Epithelial cell of prostate (primary cell): Measurements from ENCODE around the gene MTMR10.

ENCODE experiments used
- DNase-seq: peaks from one replicate; pipeline ENCODE4 v3.0.0-alpha.2; 2011; ENCODE audit warnings: low read depth, low spot score
- H3K27ac ChIP-seq: fragments of 450-650 bp; 2 replicates; pipeline ENCODE4 v1.5.1; 2017; ENCODE audit warnings: mild to moderate bottlenecking

MTMR10 gene

GRCh38 chr15:30924353-30924752 lies 67.1 kb downstream of the MTMR10 start:
- H3K27ac ChIP-seq = no peak overlapping the region
- DNase-seq = no peak

- no peak overlapping the region for H3K27ac ChIP-seq
These were observed 68.0 kb downstream of the MTMR10 start for GRCh38 chr15:30923429-30923828.

DNA sequence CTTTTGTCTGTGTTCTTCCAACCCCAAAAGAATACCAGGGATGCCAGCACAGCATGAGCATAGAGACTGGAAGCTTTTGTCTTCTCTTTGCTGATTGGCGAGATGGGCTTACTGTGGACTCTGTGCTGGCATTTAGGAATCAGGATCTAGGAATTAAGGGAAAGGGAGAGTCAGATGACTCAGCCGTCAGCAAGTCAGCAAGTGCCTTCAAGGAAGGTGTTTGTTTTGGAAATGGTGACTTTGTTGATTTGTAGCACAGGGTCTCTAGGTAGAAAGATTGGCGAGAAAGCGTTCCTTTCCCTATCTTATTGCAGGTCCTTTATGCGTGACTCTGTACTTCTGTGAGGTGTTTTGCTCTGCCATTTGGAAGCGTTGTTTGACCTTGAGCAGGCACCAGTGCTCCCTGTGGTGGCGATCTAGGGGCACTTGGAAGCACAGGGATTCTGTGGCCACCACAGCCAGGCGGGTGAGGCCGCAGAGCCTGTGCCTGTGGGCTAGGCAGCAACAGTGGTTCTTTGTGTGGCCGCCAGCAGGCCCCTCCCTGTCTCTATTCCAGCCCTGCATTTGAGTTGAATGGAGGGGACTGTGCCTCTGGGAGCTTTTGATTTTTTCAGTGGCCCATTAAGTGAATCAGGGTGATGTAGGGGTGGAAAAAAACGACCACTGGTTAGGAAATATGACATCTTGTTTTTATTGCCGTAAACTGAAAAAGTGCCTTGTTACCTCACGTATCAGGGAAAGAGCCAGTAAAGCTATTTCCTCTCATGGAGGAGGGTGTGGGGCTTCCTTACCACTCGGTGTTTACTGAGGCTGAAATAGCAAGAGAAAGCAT lies 68.7 kb downstream of the MTMR10 start:
- H3K27ac ChIP-seq = peak overlapping the region; percentile 24
- no peak for DNase-seq

More at GRCh38 chr15:30923429-30923828, 68.0 kb downstream of the MTMR10 start:
- no peak for DNase-seq

GRCh38 chr15:30921781-30922479 lies 69.5 kb downstream of the MTMR10 start:
- H3K27ac ChIP-seq = peak overlapping the region; percentile 24
- no peak for DNase-seq

DNA sequence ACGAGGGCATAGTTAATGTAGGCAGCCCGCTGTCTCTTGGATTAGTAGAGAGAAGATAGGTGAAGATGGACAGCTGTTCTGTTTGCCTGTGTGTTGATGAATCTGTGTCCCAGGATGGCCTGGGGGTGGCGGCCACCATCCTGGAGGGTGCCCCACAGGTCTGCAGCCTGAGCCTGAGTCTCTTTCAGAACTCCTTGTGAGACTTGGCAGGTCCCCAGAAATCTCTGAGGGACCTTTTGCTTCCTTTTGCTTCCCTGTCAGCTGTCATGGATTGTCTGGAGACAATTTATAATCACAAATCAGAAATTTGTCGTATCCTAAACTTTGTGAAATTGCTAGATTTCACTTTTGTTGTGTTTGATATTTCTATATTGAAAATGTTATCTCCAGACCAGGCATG lies 70.3 kb downstream of the MTMR10 start:
- DNase-seq = no peak
- no peak overlapping the region for H3K27ac ChIP-seq

GRCh38 chr15:30919877-30920550 lies 71.4 kb downstream of the MTMR10 start:
- no peak overlapping the region for H3K27ac ChIP-seq
- no peak for DNase-seq

GRCh38 chr15:30918366-30918765 lies 73.1 kb downstream of the MTMR10 start:
- DNase-seq = no peak
- no peak overlapping the region for H3K27ac ChIP-seq

DNA sequence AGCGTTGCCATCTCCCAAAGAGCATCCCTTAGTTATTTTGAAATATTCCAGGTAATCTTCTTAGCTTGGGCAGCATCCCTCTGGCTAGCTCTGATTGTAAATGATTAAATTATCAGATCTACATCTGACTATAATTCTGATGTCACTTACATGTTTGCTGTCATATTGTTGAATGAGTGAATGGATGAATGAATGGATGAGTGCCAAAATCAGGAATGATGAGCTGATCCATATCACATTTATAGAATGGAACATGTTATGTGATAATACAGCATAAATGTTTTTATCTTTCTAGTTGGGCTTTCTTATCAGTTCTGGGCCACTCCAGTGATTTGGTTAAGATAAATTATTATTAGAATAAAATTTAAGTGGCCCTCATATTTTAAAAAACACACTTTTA lies 73.8 kb downstream of the MTMR10 start:
- H3K27ac ChIP-seq = no peak overlapping the region
- DNase-seq = no peak

- no peak for DNase-seq
- no peak overlapping the region for H3K27ac ChIP-seq
These were observed 74.4 kb downstream of the MTMR10 start for GRCh38 chr15:30917013-30917412.

DNA sequence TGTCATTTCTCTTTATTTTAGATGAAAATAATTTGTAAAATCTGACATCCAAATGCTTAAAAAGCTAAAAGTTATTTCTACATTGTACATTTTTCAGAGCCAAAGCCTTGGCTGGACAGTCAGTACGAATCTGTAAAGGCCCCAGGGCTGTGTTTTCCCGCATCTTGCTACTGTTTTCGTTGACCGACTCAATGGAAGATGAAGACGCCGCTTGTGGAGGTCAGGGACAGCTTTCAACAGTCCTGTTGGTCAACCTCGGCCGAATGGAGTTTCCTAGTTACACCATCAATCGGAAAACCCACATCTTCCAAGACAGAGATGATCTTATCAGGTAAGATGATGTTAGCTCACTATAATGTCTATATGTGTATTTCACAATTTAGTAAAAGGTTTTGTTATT lies 77.7 kb downstream of the MTMR10 start:
- DNase-seq = no peak
- no peak overlapping the region for H3K27ac ChIP-seq

DNA sequence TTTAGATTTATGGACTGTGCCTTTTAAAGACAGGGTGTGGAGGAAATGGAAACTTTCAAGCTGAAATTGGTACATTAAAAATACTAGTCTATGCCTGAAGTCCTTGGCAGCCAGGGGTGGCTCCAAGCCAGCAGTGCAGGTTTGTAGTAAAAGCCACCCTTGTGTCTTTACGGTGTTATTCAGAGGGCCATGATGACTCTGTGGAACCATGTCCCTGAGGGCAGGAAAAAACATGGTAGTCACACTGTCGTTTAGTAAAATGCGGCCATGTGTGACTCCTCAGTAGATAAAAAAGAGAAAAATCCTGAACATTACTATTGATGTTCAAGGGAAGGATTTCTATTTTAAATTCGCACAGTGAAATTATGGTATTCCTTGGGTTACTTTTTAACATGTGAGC lies 85.1 kb downstream of the MTMR10 start:
- H3K27ac ChIP-seq = no peak overlapping the region
- no peak for DNase-seq

DNA sequence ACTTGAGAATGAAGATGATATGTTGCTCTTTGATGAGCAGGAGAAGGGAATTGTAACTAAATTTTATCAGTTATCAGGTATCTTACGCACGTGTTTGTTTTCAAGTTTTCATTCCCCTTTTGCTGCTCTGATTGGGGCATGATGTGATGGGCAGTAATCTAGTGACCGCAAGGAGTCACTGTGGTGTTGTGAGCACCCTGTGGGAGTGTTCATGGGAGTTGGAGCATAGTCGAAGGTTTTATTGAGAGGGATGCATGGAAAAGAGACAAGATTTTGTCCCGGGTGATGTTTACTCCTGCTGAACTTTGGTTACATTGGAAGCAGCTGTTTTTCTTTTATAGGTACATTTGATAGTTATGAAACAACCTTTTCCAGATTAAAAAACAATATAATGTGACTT lies 85.6 kb downstream of the MTMR10 start:
- H3K27ac ChIP-seq = no peak overlapping the region
- no peak for DNase-seq

DNA sequence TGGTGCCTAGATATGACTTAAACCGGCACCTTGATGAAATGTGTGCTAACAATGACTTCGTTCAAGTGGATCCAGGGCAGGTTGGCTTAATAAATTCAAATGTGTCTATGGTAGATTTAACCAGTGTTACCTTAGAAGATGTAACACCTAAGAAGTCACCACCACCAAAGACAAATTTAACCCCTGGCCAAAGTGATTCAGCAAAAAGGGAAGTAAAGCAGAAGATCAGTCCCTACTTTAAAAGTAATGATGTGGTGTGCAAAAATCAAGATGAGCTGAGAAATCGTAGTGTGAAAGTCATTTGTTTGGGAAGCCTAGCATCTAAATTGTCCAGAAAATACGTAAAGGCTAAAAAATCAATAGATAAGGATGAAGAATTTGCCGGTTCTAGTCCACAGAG lies 86.6 kb downstream of the MTMR10 start:
- no peak for DNase-seq
- H3K27ac ChIP-seq = no peak overlapping the region

DNA sequence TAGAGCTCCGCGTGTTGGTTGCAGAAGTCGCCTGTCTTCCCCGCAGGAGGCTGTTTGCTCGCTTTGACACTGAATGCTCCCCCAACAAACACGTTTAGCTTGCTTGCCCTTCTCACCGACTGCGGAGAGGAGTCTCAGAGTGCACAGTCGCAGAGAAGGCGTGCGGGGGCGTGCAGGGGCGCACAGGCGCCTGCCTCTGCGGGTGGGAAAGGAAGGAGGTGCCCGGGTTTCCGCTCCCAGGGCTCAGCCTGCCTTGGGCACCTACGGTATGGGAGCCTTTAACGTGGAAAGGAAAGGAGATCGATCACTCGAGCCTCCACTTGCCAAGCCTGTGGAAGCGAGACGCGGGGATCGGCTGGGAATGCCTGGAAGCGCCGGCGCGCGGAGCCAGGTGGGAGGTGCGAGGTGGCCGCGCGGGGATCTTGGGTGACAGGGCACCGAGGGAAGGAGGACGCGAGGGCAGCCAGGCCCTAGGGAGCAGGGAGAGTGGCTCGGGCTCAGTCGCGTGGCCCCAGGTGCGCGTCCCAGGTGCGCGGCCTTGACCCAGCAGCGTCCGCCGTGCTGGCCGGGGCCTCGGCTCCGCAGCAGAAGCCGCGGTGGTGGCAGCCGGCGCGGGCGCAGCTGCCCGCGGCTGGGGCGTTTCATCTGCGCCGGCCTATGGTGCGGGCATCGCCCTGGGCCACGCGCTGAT lies 87.8 kb downstream of the MTMR10 start, which contains the start of gene FAN1:
Gene FAN1, plus strand, starts transcription at position 419 of the 691 bp plus-strand sequence. CDS start 749 bp downstream, outside the sequence.
- DNase-seq = peak; percentile 43

GRCh38 chr15:30901889-30902288 lies 89.5 kb downstream of the MTMR10 start:
- no peak overlapping the region for H3K27ac ChIP-seq
- DNase-seq = no peak

More for the DNA sequence above, 87.8 kb downstream of the MTMR10 start, which contains the start of gene FAN1:
- peak within 1 kb of the TSS; percentile 29 for H3K27ac ChIP-seq

DNA sequence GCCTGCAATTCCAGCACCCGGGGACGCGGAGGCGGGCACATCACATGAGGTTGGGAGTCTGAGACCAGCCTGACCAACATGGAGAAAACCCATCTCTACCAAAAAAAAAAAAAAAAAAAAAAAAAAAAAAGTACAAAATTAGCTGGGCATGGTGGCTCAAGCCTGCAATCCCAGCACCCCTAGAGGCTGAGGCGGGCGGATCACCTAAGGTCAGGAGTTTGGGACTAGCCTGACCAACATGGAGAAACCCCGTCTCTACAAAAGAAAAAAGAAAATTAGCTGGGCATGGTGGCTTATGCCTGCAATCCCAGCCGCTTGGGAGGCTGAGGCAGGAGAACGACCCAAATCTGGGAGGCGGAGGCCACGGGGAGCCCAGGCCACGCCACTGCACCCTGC lies 95.2 kb downstream of the MTMR10 start:
- no peak overlapping the region for H3K27ac ChIP-seq

GRCh38 chr15:30895461-30896210 lies 95.8 kb downstream of the MTMR10 start:
- no peak for DNase-seq
- no peak overlapping the region for H3K27ac ChIP-seq

More for the DNA sequence above, 95.2 kb downstream of the MTMR10 start:
- DNase-seq = no peak

GRCh38 chr15:30889196-30889595 lies 102.2 kb downstream of the MTMR10 start:
- no peak for DNase-seq
- no peak overlapping the region for H3K27ac ChIP-seq
